ENCODE measurements around the gene C9orf40. TPM values are rescaled to one million over a fixed set of nuclear protein-coding genes. Genes with fewer than 3 reads are reported as not detected.

Gene C9orf40
- polyA plus RNA-seq, 4 donors, result 9.5 to 20.8 (median 11.4) TPM

DNA sequence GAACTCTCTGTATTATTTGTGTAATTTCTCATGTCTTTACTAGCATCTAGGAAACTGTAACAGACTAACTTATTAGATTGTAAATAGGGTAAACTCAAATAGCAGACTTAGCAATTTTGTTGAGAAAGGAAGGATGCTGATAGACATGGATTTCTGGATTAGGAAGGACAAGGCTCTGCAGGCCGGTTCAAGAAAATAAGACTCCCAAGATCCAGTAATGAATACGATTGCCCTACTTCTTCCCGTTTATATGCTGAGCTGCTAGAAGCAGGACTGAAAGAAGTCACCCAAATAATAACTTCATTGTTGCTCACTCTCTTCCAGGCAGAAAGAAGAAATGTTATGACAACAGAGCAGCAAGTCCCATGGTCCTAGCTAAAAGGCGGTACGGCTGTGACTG lies 22.8 kb upstream of the C9orf40 start:
- no peak for DNase-seq
- H3K27ac ChIP-seq (ENCODE audit: low read depth in 1 of 3, low read length in 2 of 3), result no peak overlapping the region
- H3K36me3 ChIP-seq (ENCODE audit: control insufficient read depth in 3 of 3, insufficient read depth in 2 of 3, low read depth in 1 of 3, low read length in 3 of 3), result peaks cover 0 to 5% (median 0%) of the 10 kb centered on the region in 3 donors
- H3K4me3 ChIP-seq (ENCODE audit: low read depth in 1 of 3, low read length in 3 of 3), result no peak overlapping the region
- WGBS, 3 donors, result 97 to 98% (median 98%) methylated on average over 5 of the region's 5 CpGs
- no peaks in the 10 kb centered on the region for H3K4me1 ChIP-seq (ENCODE audit: control insufficient read depth in 3 of 3, insufficient read depth in 2 of 3, low read depth in 1 of 3, low read length in 2 of 3)
- no peaks in the 10 kb centered on the region for H3K27me3 ChIP-seq (ENCODE audit: control insufficient read depth in 3 of 3, insufficient read depth in 3 of 3, low read length in 3 of 3)
- FAIRE-seq, result no peak
- H3K9me3 ChIP-seq (ENCODE audit: control insufficient read depth in 2 of 2, insufficient read depth in 1 of 2, low read depth in 1 of 2, low read length in 1 of 2), result no peaks in the 10 kb centered on the region

DNA sequence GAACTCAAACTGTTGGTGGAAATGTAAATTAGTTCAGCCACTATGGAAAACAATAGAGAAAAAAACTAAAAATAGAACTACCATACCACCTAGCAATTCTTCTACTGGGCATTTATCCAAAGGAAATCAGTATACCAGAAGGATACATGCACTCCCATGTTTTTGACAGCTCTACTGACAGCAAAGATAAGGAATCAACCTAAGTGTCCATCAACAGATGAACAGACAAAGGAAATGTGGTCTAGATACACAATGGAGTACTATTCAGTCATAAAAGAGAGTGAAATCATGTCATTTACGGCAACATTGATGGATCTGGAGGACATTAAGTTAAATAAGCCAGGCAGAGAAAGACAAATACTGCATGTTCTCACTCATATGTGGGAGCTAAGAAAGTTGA lies 21.8 kb upstream of the C9orf40 start:
- FAIRE-seq, result peak; percentile 5
- no peak overlapping the region for H3K27ac ChIP-seq (ENCODE audit: low read depth in 1 of 3, low read length in 2 of 3)
- H3K27me3 ChIP-seq (ENCODE audit: control insufficient read depth in 3 of 3, insufficient read depth in 3 of 3, low read length in 3 of 3), result no peaks in the 10 kb centered on the region
- H3K9me3 ChIP-seq (ENCODE audit: control insufficient read depth in 2 of 2, insufficient read depth in 1 of 2, low read depth in 1 of 2, low read length in 1 of 2), result no peaks in the 10 kb centered on the region
- no peak for DNase-seq
- H3K4me3 ChIP-seq (ENCODE audit: low read depth in 1 of 3, low read length in 3 of 3), result no peak overlapping the region
- 93 to 98% (median 97%) methylated on average over 1 of the region's 1 CpG for WGBS, 3 donors
- no peaks in the 10 kb centered on the region for H3K4me1 ChIP-seq (ENCODE audit: control insufficient read depth in 3 of 3, insufficient read depth in 2 of 3, low read depth in 1 of 3, low read length in 2 of 3)
- H3K36me3 ChIP-seq (ENCODE audit: control insufficient read depth in 3 of 3, insufficient read depth in 2 of 3, low read depth in 1 of 3, low read length in 3 of 3), result peaks cover 0 to 5% (median 0%) of the 10 kb centered on the region in 3 donors

DNA sequence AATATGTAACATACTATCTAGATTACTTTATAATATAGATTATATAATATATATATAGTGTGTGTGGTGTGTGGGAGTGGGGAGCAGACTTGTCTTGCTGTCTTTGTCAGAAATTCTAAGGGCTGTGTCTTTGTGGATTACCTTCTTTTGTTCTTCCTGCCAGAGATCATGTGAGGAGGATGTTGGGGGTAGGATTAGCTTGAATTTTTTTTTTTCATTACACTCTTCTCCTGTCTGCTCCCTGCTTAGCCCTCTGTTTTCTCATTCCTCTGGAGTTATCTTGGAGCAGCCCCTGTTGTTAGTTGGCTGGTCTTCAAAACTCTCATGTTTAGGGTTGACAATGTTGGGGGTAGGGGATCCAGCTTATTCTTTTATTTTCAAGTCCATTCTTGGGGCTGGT lies 21.0 kb upstream of the C9orf40 start:
- DNase-seq, result no peak
- H3K4me3 ChIP-seq (ENCODE audit: low read depth in 1 of 3, low read length in 3 of 3), result no peak overlapping the region
- no peaks in the 10 kb centered on the region for H3K4me1 ChIP-seq (ENCODE audit: control insufficient read depth in 3 of 3, insufficient read depth in 2 of 3, low read depth in 1 of 3, low read length in 2 of 3)
- peaks cover 0 to 4% (median 0%) of the 10 kb centered on the region in 3 donors for H3K36me3 ChIP-seq (ENCODE audit: control insufficient read depth in 3 of 3, insufficient read depth in 2 of 3, low read depth in 1 of 3, low read length in 3 of 3)
- no peak for FAIRE-seq
- no peaks in the 10 kb centered on the region for H3K9me3 ChIP-seq (ENCODE audit: control insufficient read depth in 2 of 2, insufficient read depth in 1 of 2, low read depth in 1 of 2, low read length in 1 of 2)
- no peaks in the 10 kb centered on the region for H3K27me3 ChIP-seq (ENCODE audit: control insufficient read depth in 3 of 3, insufficient read depth in 3 of 3, low read length in 3 of 3)
- H3K27ac ChIP-seq (ENCODE audit: low read depth in 1 of 3, low read length in 2 of 3), result no peak overlapping the region

DNA sequence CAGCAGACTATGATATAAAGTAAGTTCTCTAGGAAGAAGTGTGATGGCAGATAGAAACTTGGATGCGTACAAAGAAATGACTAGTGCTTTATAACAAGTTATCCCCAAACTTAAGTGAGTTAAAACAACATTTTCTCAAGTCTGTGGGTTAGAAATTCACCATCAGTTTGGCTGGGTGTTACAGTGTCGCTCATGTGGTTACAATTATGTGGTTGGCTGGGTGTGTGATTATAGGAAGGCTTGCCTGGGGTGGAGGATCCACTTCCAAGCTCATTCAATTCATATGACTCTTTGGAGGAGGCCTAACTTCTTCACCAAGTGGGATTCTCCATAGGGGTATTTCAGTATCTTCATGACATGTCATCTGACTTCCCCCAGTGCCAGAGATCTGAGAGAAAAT lies 10.3 kb upstream of the C9orf40 start:
- Histone ChIP-seq H3K27ac (ENCODE audit: low read depth in 1 of 3, low read length in 2 of 3) (no peak overlapping the region), H3K4me3 (ENCODE audit: low read depth in 1 of 3, low read length in 3 of 3) (no peak overlapping the region), H3K36me3 (ENCODE audit: control insufficient read depth in 3 of 3, insufficient read depth in 2 of 3, low read depth in 1 of 3, low read length in 3 of 3) (no peaks in the 10 kb centered on the region), H3K27me3 (ENCODE audit: control insufficient read depth in 3 of 3, insufficient read depth in 3 of 3, low read length in 3 of 3) (no peaks in the 10 kb centered on the region), H3K9me3 (ENCODE audit: control insufficient read depth in 2 of 2, insufficient read depth in 1 of 2, low read depth in 1 of 2, low read length in 1 of 2) (peaks cover 0 to 31% of the 10 kb centered on the region in 2 donors), H3K4me1 (ENCODE audit: control insufficient read depth in 3 of 3, insufficient read depth in 2 of 3, low read depth in 1 of 3, low read length in 2 of 3) (no peaks in the 10 kb centered on the region)
- 95 to 100% (median 96%) methylated on average over 2 of the region's 2 CpGs for WGBS, 3 donors
- DNase-seq, result no peak
- FAIRE-seq, result no peak

DNA sequence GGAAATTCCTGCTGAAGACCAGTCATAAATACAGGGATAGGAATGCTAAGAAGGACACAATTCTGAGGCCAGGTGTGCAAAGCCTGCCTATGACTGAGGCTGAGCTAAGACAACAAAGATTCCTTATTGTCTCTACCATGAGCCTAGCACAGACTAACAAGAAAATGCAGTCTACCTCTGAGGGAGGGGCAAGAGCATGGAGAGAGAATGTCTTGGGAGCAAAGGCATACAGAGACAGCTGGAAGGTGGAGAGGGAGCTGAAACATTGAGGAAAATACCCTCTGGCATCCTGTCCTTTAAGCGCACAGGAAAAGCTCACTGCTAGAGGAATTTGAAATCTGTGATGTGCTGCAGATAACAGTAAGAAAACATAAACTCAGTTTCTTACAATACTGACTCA lies 8.8 kb upstream of the C9orf40 start:
- H3K36me3 ChIP-seq (ENCODE audit: control insufficient read depth in 3 of 3, insufficient read depth in 2 of 3, low read depth in 1 of 3, low read length in 3 of 3), result no peaks in the 10 kb centered on the region
- H3K27ac ChIP-seq (ENCODE audit: low read depth in 1 of 3, low read length in 2 of 3), result no peak overlapping the region
- no peaks in the 10 kb centered on the region for H3K27me3 ChIP-seq (ENCODE audit: control insufficient read depth in 3 of 3, insufficient read depth in 3 of 3, low read length in 3 of 3)
- H3K4me1 ChIP-seq (ENCODE audit: control insufficient read depth in 3 of 3, insufficient read depth in 2 of 3, low read depth in 1 of 3, low read length in 2 of 3), result no peaks in the 10 kb centered on the region
- WGBS, 3 donors, result 100% methylated on average over 1 of the region's 1 CpG
- H3K9me3 ChIP-seq (ENCODE audit: control insufficient read depth in 2 of 2, insufficient read depth in 1 of 2, low read depth in 1 of 2, low read length in 1 of 2), result peaks cover 0 to 28% of the 10 kb centered on the region in 2 donors
- no peak overlapping the region for H3K4me3 ChIP-seq (ENCODE audit: low read depth in 1 of 3, low read length in 3 of 3)
- DNase-seq, result no peak
- FAIRE-seq, result no peak

DNA sequence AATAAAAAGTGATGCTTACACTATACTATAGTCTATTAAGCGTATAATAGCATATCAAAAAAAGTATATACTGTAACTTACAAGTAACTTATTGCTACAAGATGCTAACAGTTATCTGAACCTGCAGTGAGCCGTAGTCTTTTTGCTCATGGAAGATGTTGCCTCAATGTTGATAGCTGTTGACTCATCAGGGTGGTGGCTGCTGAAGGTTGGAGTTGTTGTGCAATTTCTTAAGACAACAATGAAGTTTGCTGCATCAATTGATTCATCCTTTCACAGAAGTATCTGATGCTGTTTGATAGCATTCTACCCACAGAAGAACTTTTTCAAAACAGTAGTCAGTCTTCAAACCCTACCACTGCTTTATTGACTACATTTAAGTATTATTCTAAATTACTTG lies 7.8 kb upstream of the C9orf40 start:
- no peak overlapping the region for H3K27ac ChIP-seq (ENCODE audit: low read depth in 1 of 3, low read length in 2 of 3)
- H3K4me1 ChIP-seq (ENCODE audit: control insufficient read depth in 3 of 3, insufficient read depth in 2 of 3, low read depth in 1 of 3, low read length in 2 of 3), result no peaks in the 10 kb centered on the region
- no peaks in the 10 kb centered on the region for H3K27me3 ChIP-seq (ENCODE audit: control insufficient read depth in 3 of 3, insufficient read depth in 3 of 3, low read length in 3 of 3)
- DNase-seq (peak; percentile 20 to 28), FAIRE-seq (no peak)
- H3K4me3 ChIP-seq (ENCODE audit: low read depth in 1 of 3, low read length in 3 of 3), result no peak overlapping the region
- peaks cover 0 to 25% of the 10 kb centered on the region in 2 donors for H3K9me3 ChIP-seq (ENCODE audit: control insufficient read depth in 2 of 2, insufficient read depth in 1 of 2, low read depth in 1 of 2, low read length in 1 of 2)
- 55 to 95% (median 63%) methylated on average over 2 of the region's 2 CpGs for WGBS, 3 donors
- no peaks in the 10 kb centered on the region for H3K36me3 ChIP-seq (ENCODE audit: control insufficient read depth in 3 of 3, insufficient read depth in 2 of 3, low read depth in 1 of 3, low read length in 3 of 3)

DNA sequence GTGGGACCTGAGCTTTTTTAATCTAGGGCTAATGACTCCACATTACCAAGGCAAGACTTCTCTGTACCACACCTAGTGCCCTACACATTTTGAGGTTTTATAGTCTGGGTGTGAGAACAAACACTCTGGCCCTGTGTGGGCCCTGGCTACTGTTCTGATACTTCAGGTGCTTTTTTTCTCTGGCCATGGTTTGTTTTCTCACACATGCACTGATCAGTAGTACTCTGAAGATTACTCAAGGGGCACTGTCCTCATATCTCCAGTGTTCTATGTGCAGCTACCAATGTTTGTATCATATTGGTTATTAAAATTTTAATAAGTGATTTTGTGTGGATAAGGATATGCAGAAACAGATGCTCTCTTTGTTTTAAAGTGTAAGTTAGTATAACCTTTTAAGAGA lies 5.9 kb upstream of the C9orf40 start:
- no peak overlapping the region for H3K4me3 ChIP-seq (ENCODE audit: low read depth in 1 of 3, low read length in 3 of 3)
- H3K36me3 ChIP-seq (ENCODE audit: control insufficient read depth in 3 of 3, insufficient read depth in 2 of 3, low read depth in 1 of 3, low read length in 3 of 3), result no peaks in the 10 kb centered on the region
- FAIRE-seq (no peak), DNase-seq (no peak)
- no peak overlapping the region for H3K27ac ChIP-seq (ENCODE audit: low read depth in 1 of 3, low read length in 2 of 3)
- H3K9me3 ChIP-seq (ENCODE audit: control insufficient read depth in 2 of 2, insufficient read depth in 1 of 2, low read depth in 1 of 2, low read length in 1 of 2), result peaks cover 0 to 14% of the 10 kb centered on the region in 2 donors
- H3K27me3 ChIP-seq (ENCODE audit: control insufficient read depth in 3 of 3, insufficient read depth in 3 of 3, low read length in 3 of 3), result no peaks in the 10 kb centered on the region
- H3K4me1 ChIP-seq (ENCODE audit: control insufficient read depth in 3 of 3, insufficient read depth in 2 of 3, low read depth in 1 of 3, low read length in 2 of 3), result peaks cover 0 to 3% (median 0%) of the 10 kb centered on the region in 3 donors

DNA sequence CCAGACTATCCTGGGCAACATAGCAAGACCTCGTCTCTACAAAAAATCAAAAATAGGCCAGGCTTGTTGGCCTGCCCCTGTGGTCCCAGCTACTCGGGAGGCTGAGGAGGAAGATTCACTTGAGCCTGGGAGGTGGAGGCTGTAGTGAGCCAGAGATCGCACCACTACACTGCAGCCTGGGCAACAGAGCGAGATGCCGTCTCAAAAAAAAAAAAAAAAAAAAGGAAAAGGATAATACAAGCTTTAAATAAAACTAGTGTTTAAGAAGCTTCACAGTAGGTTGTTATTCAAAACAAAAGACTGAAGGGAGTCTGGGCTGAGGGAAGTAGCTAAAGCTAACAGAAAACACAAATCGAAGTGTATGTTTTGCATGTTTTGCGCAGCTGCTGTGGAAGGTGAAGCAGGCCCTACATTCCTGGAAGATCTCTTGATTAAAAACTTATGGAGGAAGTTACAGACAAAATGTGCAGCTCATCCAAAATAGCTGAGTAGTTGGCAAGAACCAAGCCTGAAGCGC lies 581 bp upstream of the C9orf40 start:
- no peaks in the 10 kb centered on the region for H3K9me3 ChIP-seq (ENCODE audit: control insufficient read depth in 2 of 2, insufficient read depth in 1 of 2, low read depth in 1 of 2, low read length in 1 of 2)
- H3K4me3 ChIP-seq (ENCODE audit: low read depth in 1 of 3, low read length in 3 of 3), result peak overlapping the region; percentile 76 to 83 (median 81)
- H3K27me3 ChIP-seq (ENCODE audit: control insufficient read depth in 3 of 3, insufficient read depth in 3 of 3, low read length in 3 of 3), result no peaks in the 10 kb centered on the region
- H3K36me3 ChIP-seq (ENCODE audit: control insufficient read depth in 3 of 3, insufficient read depth in 2 of 3, low read depth in 1 of 3, low read length in 3 of 3), result no peaks in the 10 kb centered on the region
- H3K4me1 ChIP-seq (ENCODE audit: control insufficient read depth in 3 of 3, insufficient read depth in 2 of 3, low read depth in 1 of 3, low read length in 2 of 3), result peaks cover 0 to 13% (median 2%) of the 10 kb centered on the region in 3 donors
- FAIRE-seq (no peak), DNase-seq (peak in 1 of 2 donors; percentile 42)
- H3K27ac ChIP-seq (ENCODE audit: low read depth in 1 of 3, low read length in 2 of 3), result peak overlapping the region; percentile 98 to 100 (median 98)
- 31 to 51% (median 45%) methylated on average over 8 of the region's 8 CpGs for WGBS, 3 donors

DNA sequence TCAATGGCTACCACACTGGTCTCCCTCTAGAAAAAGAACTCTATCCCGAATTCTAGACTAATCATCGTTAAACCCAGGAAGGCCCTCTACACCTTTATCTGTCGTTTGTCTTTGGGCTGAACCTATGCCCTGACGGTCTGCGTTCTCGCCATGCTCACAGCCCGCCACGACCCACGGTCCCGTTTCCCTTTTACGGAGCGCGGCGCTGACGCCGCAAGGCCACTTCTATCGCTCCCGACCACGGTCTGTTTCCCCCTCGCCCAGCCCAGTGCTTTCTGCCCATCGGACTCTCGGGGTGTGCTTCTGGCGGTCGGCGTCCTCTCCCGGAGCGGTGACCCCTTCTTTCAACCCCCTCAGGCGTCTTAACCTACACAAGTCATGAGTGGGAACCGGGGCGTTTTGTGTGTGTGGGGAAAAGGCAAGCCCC lies 974 bp downstream of the C9orf40 start:
- Histone ChIP-seq H3K36me3 (ENCODE audit: control insufficient read depth in 3 of 3, insufficient read depth in 2 of 3, low read depth in 1 of 3, low read length in 3 of 3) (no peaks in the 10 kb centered on the region), H3K27ac (ENCODE audit: low read depth in 1 of 3, low read length in 2 of 3) (peak overlapping the region; percentile 98 to 100 (median 98)), H3K9me3 (ENCODE audit: control insufficient read depth in 2 of 2, insufficient read depth in 1 of 2, low read depth in 1 of 2, low read length in 1 of 2) (no peaks in the 10 kb centered on the region), H3K4me1 (ENCODE audit: control insufficient read depth in 3 of 3, insufficient read depth in 2 of 3, low read depth in 1 of 3, low read length in 2 of 3) (peaks cover 0 to 13% (median 2%) of the 10 kb centered on the region in 3 donors), H3K4me3 (ENCODE audit: low read depth in 1 of 3, low read length in 3 of 3) (peak overlapping the region; percentile 76 to 83 (median 81)), H3K27me3 (ENCODE audit: control insufficient read depth in 3 of 3, insufficient read depth in 3 of 3, low read length in 3 of 3) (no peaks in the 10 kb centered on the region)
- 0 to 1% (median 0%) methylated on average over 30 of the region's 30 CpGs for WGBS, 3 donors
- DNase-seq (peak; percentile 51 to 80), FAIRE-seq (no peak)

Data from small intestine (tissue), 7 donors.